ENCODE measurements around the gene ELANE. TPM values are rescaled to one million over a fixed set of nuclear protein-coding genes. Genes with fewer than 3 reads are reported as not detected.

The ELANE gene
- total RNA-seq, 2 experiments from 2014 or later = not detected

DNA sequence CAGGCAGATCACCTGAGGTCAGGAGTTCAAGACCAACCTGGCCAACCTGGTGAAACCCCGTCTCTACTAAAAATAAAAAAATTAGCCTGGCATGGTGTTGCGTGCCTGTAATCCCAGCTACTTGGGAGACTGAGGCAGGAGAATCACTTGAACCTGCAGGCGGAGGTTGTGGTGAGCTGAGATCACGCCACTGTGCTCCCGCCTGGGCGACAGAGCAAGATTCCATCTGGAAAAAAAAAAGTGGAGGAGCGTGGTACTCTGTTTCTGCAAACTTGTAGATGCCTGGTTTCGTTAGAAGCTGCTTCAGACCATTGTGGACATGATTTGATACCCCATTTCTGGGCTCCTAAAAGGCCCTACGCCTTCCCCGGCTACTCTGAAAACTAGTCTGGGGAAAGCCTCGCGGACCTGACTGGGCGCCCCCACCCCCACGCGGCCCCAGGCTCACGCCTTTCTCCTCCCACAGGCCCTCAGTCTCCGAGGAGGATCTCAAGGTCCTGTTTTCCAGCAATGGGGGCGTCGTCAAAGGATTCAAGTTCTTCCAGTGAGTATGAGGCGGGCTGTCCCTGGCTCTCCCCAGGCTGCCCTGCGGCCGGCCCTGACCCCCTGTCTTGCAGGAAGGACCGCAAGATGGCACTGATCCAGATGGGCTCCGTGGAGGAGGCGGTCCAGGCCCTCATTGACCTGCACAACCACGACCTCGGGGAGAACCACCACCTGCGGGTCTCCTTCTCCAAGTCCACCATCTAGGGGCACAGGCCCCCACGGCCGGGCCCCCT lies 41.8 kb upstream of the ELANE start:
- POLR2A ChIA-PET = interaction anchor here (0.6 to 3.1 kb wide), 2 partner anchors 11 to 627 kb away, joined by 3 to 8 read pairs; no protein-coding TSS in a partner anchor

GRCh38 chr19:810883-811489 lies 41.1 kb upstream of the ELANE start:
- H3K27me3 Mint-ChIP-seq = no peaks in the 10 kb centered on the region
- H3K9me3 Mint-ChIP-seq = no peaks in the 10 kb centered on the region
- POLR2A ChIA-PET = no interaction called here
- peaks cover 7% of the 10 kb centered on the region for H3K4me1 Mint-ChIP-seq (ENCODE audit: low read depth)
- no peak overlapping the region for H3K27ac Mint-ChIP-seq
- intact Hi-C loops (cut with micrococcal nuclease) = no loop called here
- peaks cover 52% of the 10 kb centered on the region for H3K36me3 Mint-ChIP-seq
- CTCF ChIA-PET = no interaction called here
- DNase-seq = no peak
- H3K4me3 Mint-ChIP-seq = no peak overlapping the region

More for the DNA sequence above, 41.8 kb upstream of the ELANE start:
- Mint-ChIP-seq H3K36me3 (peaks cover 51% of the 10 kb centered on the region), H3K27me3 (no peaks in the 10 kb centered on the region), H3K4me3 (no peak overlapping the region), H3K9me3 (no peaks in the 10 kb centered on the region), H3K4me1 (ENCODE audit: low read depth) (peaks cover 7% of the 10 kb centered on the region), H3K27ac (no peak overlapping the region)
- CTCF ChIA-PET = interaction anchor here (0.6 kb wide), 1 partner anchor 21 kb away, joined by 3 read pairs; no protein-coding TSS in a partner anchor
- DNase-seq = no peak
- intact Hi-C loops (cut with micrococcal nuclease) = no loop called here

DNA sequence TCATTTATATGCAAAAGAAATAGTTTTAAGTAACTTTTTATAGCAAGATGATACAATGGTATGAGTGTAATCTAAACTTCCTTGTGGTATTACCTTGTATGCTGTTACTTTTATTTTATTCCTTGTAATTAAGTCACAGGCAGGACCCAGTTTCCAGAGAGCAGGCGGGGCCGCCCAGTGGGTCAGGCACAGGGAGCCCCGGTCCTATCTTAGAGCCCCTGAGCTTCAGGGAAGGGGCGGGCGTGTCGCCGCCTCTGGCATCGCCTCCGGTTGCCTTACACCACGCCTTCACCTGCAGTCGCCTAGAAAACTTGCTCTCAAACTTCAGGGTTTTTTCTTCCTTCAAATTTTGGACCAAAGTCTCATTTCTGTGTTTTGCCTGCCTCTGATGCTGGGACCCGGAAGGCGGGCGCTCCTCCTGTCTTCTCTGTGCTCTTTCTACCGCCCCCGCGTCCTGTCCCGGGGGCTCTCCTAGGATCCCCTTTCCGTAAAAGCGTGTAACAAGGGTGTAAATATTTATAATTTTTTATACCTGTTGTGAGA lies 40.5 kb upstream of the ELANE start:
- no peak overlapping the region for H3K27ac Mint-ChIP-seq
- no peaks in the 10 kb centered on the region for H3K27me3 Mint-ChIP-seq
- no peak overlapping the region for H3K4me3 Mint-ChIP-seq
- H3K9me3 Mint-ChIP-seq = no peaks in the 10 kb centered on the region
- intact Hi-C loops (cut with micrococcal nuclease) = no loop called here
- peaks cover 53% of the 10 kb centered on the region for H3K36me3 Mint-ChIP-seq
- H3K4me1 Mint-ChIP-seq (ENCODE audit: low read depth) = peaks cover 6% of the 10 kb centered on the region
- no peak for DNase-seq
- ChIA-PET CTCF (no interaction called here), POLR2A (no interaction called here)

DNA sequence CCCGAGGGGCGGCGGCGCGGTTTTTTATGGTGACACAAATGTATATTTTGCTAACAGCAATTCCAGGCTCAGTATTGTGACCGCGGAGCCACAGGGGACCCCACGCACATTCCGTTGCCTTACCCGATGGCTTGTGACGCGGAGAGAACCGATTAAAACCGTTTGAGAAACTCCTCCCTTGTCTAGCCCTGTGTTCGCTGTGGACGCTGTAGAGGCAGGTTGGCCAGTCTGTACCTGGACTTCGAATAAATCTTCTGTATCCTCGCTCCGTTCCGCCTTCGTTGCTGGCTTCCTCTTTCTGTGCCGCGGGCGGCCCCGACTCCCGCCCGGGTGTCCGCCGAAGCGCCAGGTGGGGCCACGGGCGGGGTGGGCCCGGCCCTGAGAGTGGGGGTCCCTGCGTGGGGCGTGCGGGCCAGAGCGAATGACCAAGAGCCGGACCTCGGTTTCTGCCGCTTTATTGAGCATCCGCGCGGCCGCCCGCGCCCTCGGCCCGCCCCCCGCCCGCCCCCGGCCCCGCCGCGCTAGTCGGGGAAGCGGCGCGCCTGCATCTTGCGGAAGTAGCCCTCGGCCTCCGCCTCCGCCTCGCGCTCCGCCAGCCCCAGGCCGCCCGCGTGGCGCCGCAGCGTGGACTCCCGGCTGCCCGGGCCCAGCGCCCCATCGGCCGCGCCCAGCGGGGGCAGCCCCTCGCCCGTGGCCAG lies 39.9 kb upstream of the ELANE start:
- Mint-ChIP-seq H3K27me3 (no peaks in the 10 kb centered on the region), H3K27ac (no peak overlapping the region), H3K9me3 (no peaks in the 10 kb centered on the region), H3K36me3 (peaks cover 48% of the 10 kb centered on the region), H3K4me3 (no peak overlapping the region), H3K4me1 (ENCODE audit: low read depth) (peaks cover 5% of the 10 kb centered on the region)
- DNase-seq = no peak
- CTCF ChIA-PET = no interaction called here
- POLR2A ChIA-PET = interaction anchor here (2.9 kb wide), 1 partner anchor 12 kb away, joined by 12 read pairs; no protein-coding TSS in a partner anchor
- intact Hi-C loops (cut with micrococcal nuclease) = no loop called here

DNA sequence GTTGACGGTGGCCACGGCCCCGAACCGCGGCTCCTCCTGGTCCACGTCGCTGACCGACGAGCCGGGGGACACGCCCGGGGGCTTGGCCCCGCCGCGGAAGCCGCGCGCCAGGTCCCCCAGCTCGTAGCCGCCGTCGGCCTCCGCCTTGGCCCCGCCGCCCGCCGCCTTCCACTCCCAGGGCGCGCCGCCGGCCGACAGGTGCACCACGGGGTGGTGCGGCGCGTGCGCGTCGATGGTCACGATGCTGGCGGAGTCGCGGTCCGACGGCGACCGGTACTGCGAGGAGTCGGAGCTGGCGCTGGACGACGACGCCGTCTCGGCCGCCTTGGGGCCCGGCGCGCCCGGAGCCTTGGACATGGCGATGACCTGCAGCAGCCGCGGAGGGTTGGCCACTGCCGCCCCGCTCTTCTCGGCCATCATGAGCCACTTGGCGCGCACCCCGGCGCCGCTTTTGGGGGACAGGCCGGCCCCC lies 39.3 kb upstream of the ELANE start:
- DNase-seq = no peak
- Mint-ChIP-seq H3K36me3 (peaks cover 42% of the 10 kb centered on the region), H3K27ac (no peak overlapping the region), H3K27me3 (no peaks in the 10 kb centered on the region), H3K9me3 (no peaks in the 10 kb centered on the region), H3K4me1 (ENCODE audit: low read depth) (peaks cover under 1% of the 10 kb centered on the region), H3K4me3 (no peak overlapping the region)
- ChIA-PET POLR2A (interaction anchor here (2.9 kb wide), 1 partner anchor 12 kb away, joined by 12 read pairs; no protein-coding TSS in a partner anchor), CTCF (no interaction called here)
- intact Hi-C loops (cut with micrococcal nuclease) = no loop called here

GRCh38 chr19:813219-814151 lies 38.6 kb upstream of the ELANE start:
- DNase-seq = no peak
- Mint-ChIP-seq H3K27ac (no peak overlapping the region), H3K4me3 (no peak overlapping the region), H3K27me3 (no peaks in the 10 kb centered on the region), H3K36me3 (peaks cover 38% of the 10 kb centered on the region), H3K4me1 (ENCODE audit: low read depth) (no peaks in the 10 kb centered on the region), H3K9me3 (no peaks in the 10 kb centered on the region)
- POLR2A ChIA-PET = interaction anchor here (2.9 kb wide), 1 partner anchor 13 kb away, joined by 12 read pairs; no protein-coding TSS in a partner anchor
- intact Hi-C loops (cut with micrococcal nuclease) = no loop called here
- CTCF ChIA-PET = no interaction called here

DNA sequence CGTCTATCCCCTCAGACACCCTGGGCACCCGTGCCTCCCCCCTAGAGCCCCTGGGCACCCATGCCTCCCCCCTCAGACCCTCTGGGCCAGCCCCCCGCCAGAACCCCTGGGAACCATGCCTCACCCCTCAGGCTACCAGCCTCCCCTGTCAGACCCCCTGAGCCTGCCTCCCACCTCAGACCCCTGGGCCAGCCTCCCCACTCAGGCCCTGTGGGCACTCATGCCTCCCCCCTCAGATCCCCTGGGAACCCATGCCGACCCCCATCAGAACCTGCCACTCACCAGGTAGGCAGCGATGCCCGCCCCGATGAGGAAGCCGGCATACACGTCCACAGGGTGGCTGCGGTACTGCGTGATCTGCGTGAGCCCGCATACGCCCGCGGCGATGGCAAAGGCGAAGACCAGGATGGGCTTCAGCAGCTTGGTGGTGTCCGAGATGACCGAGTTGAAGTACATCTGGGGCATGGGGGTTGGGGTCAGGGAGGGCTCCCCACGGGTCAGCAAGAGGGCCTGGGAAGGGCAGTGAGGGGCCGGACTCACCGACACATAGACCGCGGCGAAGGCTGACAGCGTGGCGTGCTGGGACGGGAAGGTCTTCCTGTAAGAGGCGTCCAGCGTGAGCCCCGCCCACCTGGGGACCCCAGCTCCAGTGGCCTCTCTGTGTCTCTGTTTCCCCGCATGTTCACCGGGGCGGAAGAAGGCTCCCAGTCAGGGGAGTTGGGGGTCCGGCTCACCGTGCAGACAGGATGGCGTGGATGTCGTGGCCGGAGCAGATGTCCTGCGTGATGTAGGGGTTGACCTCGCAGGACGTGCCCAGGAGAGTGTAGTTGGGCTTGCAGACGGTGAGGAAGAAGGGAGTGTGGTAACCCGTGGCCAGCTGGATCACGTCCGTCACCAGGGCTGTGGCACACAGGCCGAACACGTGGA lies 37.7 kb upstream of the ELANE start:
- H3K27me3 Mint-ChIP-seq = no peaks in the 10 kb centered on the region
- H3K9me3 Mint-ChIP-seq = no peaks in the 10 kb centered on the region
- intact Hi-C loops (cut with micrococcal nuclease) = no loop called here
- H3K27ac Mint-ChIP-seq = no peak overlapping the region
- ChIA-PET POLR2A (interaction anchor here (0.7 to 2.9 kb wide), 4 partner anchors 10 to 424 kb away, joined by 3 to 12 read pairs (median 4); no protein-coding TSS in a partner anchor), CTCF (no interaction called here)
- H3K4me3 Mint-ChIP-seq = no peak overlapping the region
- peaks cover 37% of the 10 kb centered on the region for H3K36me3 Mint-ChIP-seq
- no peak for DNase-seq
- H3K4me1 Mint-ChIP-seq (ENCODE audit: low read depth) = no peaks in the 10 kb centered on the region

GRCh38 chr19:815079-815774 lies 36.9 kb upstream of the ELANE start:
- Mint-ChIP-seq H3K27ac (no peak overlapping the region), H3K36me3 (peaks cover 29% of the 10 kb centered on the region), H3K4me1 (ENCODE audit: low read depth) (no peaks in the 10 kb centered on the region), H3K4me3 (no peak overlapping the region), H3K27me3 (no peaks in the 10 kb centered on the region), H3K9me3 (no peaks in the 10 kb centered on the region)
- ChIA-PET CTCF (no interaction called here), POLR2A (interaction anchor here (0.7 to 2.9 kb wide), 4 partner anchors 11 to 424 kb away, joined by 3 to 12 read pairs (median 4); no protein-coding TSS in a partner anchor)
- DNase-seq = no peak
- intact Hi-C loops (cut with micrococcal nuclease) = no loop called here

DNA sequence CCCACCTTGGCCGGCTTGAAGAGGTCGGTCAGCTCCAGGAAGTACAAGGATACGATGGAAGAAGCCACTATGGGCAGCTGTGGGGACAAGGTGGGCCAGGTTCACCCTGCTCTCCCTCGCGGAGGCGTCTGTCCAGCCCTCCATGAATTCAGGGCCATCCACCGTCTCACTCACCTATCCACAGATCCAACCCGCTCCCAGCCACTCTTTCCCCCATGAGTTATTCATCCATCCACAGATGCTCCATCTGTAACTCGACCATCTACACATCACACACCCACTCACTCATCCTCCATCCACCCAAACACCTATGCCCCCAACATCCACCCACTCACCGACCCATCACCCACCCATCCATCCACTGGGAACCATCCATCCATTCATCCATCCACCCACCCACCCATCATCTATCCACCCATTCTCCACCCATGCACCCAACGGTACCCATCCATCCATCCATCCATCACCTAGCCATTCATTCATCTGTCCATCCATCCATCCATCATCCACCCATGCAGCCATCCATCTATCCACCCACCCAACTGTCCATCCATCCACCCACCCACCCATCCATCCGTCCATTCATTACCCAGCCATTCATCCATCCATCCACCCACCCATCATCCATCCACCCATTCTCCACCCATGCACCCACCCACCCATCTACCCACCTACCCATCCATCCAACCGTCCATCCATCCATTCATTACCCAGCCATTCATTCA lies 36.2 kb upstream of the ELANE start:
- Mint-ChIP-seq H3K4me1 (ENCODE audit: low read depth) (no peaks in the 10 kb centered on the region), H3K27ac (no peak overlapping the region), H3K9me3 (no peaks in the 10 kb centered on the region), H3K4me3 (no peak overlapping the region), H3K27me3 (no peaks in the 10 kb centered on the region), H3K36me3 (peaks cover 25% of the 10 kb centered on the region)
- ChIA-PET CTCF (no interaction called here), POLR2A (no interaction called here)
- intact Hi-C loops (cut with micrococcal nuclease) = no loop called here
- DNase-seq = no peak

GRCh38 chr19:816500-816857 lies 35.6 kb upstream of the ELANE start:
- no peak for DNase-seq
- intact Hi-C loops (cut with micrococcal nuclease) = no loop called here
- POLR2A ChIA-PET = no interaction called here
- Mint-ChIP-seq H3K4me3 (no peak overlapping the region), H3K27ac (no peak overlapping the region), H3K36me3 (peaks cover 22% of the 10 kb centered on the region), H3K4me1 (ENCODE audit: low read depth) (no peaks in the 10 kb centered on the region), H3K9me3 (no peaks in the 10 kb centered on the region), H3K27me3 (no peaks in the 10 kb centered on the region)
- CTCF ChIA-PET = no interaction called here
